Measurements from ENCODE around the gene PLEKHG4. TPM values are rescaled to one million over a fixed set of nuclear protein-coding genes. Genes with fewer than 3 reads are reported as not detected.

PLEKHG4 gene
- total RNA-seq, 2 experiments from 2014 or later, result 17.3 to 20.8 TPM

DNA sequence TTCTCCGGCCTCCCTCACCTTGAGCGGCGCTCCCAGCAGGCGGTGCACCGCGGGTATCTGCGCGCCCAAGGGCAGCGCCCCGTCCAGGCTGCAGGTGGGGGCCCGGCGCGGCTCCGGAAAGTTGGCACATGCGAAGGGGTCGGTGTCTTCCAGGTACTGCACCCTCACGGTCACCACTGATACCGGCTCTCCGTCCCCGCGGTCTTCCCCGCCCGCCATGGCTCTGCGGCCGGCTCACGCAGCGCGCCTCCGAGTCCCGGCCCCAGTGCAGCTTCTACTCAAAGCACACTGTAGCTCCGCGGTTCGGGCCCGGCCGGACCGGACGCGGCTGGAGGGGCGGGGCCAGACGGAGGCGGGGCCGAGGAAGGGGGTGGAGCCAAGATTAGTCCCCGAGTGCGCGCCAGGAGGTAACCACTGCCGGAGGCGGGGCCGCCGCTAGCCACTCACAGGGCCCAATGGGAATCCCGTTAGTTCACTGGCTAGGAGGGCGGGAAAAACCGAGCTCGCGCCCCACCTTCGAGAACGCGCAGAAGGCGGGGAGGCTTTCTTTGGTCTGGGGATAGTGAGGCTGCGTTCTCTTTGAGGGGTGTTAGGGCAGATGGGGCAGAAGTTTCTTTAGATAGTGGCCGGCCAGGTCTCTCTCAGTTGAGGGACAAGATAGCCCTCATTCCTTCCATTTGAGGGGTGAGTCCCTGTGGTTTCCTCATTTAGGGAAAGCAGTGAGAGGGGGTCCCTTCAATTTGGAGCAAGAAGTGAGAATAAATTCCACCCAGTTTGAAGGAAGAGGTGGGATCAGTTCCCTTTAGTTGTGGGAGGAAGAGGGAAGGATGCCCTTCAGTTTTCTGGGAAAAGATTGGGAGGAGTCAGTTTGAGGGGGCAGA lies 31.9 kb upstream of the PLEKHG4 start, which contains the start of gene FHOD1:
Gene FHOD1 (minus strand): TSS at position 290 of the 881 bp plus-strand sequence. CDS start 71 bp downstream, at position 219.
- Mint-ChIP-seq H3K9me3 (no peaks in the 10 kb centered on the region), H3K27me3 (no peaks in the 10 kb centered on the region), H3K4me3 (peak within 1 kb of the TSS; percentile 89), H3K36me3 (ENCODE audit: low read depth) (peaks cover 2% of the 10 kb centered on the region), H3K4me1 (ENCODE audit: low read depth) (peaks cover 47% of the 10 kb centered on the region), H3K27ac (peak within 1 kb of the TSS; percentile 89)
- POLR2A ChIA-PET, result interaction anchor here (0.9 to 10.0 kb wide), 8 partner anchors 8 to 219 kb away, joined by 3 to 123 read pairs (median 4); partner anchors contain the start of gene TMEM208
- TF ChIP-seq, protein P1, sequence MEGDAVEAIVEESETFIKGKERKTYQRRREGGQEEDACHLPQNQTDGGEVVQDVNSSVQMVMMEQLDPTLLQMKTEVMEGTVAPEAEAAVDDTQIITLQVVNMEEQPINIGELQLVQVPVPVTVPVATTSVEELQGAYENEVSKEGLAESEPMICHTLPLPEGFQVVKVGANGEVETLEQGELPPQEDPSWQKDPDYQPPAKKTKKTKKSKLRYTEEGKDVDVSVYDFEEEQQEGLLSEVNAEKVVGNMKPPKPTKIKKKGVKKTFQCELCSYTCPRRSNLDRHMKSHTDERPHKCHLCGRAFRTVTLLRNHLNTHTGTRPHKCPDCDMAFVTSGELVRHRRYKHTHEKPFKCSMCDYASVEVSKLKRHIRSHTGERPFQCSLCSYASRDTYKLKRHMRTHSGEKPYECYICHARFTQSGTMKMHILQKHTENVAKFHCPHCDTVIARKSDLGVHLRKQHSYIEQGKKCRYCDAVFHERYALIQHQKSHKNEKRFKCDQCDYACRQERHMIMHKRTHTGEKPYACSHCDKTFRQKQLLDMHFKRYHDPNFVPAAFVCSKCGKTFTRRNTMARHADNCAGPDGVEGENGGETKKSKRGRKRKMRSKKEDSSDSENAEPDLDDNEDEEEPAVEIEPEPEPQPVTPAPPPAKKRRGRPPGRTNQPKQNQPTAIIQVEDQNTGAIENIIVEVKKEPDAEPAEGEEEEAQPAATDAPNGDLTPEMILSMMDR (IDR thresholded peaks at IDR 0.05), result no peak
- ATAC-seq (peak; percentile 72), DNase-seq (peak; percentile 99)
- CTCF ChIA-PET, result interaction anchor here (0.9 to 1.9 kb wide), 7 partner anchors 9 to 152 kb away, joined by 3 to 6 read pairs (median 3); partner anchors contain the start of gene E2F4
- intact Hi-C loops (cut with micrococcal nuclease), result no loop called here

DNA sequence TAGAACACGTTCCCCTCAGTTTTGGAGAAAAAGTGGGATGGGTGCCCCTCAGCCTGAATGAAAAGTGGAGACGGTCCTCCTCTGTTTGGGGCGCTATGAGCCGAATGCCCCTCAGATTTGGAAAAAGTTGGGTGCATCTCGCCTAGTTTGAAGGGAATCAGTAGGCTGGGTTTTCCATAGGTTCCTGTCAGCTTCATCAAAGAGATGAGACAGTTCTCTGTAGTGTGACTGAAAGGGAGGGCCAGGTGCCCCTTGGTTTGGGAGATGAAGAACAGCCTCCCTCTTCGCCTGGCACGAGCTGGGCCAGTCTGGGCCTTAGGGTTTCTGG lies 31.3 kb upstream of the PLEKHG4 start:
- Mint-ChIP-seq H3K4me3 (peak overlapping the region; percentile 89), H3K36me3 (ENCODE audit: low read depth) (peaks cover 2% of the 10 kb centered on the region), H3K9me3 (no peaks in the 10 kb centered on the region), H3K27me3 (no peaks in the 10 kb centered on the region), H3K27ac (peak overlapping the region; percentile 86), H3K4me1 (ENCODE audit: low read depth) (peaks cover 44% of the 10 kb centered on the region)
- intact Hi-C loops (cut with micrococcal nuclease), result no loop called here
- CTCF ChIA-PET, result interaction anchor here (0.6 to 2.3 kb wide), 8 partner anchors 9 to 152 kb away, joined by 3 to 7 read pairs (median 3); partner anchors contain the start of genes KCTD19 and LRRC36
- DNase-seq (no peak), ATAC-seq (no peak)
- TF ChIP-seq, protein P1 (IDR thresholded peaks at IDR 0.05), result no peak
- POLR2A ChIA-PET, result interaction anchor here (0.9 to 10.0 kb wide), 8 partner anchors 9 to 220 kb away, joined by 3 to 123 read pairs (median 3); partner anchors contain the start of gene TMEM208

DNA sequence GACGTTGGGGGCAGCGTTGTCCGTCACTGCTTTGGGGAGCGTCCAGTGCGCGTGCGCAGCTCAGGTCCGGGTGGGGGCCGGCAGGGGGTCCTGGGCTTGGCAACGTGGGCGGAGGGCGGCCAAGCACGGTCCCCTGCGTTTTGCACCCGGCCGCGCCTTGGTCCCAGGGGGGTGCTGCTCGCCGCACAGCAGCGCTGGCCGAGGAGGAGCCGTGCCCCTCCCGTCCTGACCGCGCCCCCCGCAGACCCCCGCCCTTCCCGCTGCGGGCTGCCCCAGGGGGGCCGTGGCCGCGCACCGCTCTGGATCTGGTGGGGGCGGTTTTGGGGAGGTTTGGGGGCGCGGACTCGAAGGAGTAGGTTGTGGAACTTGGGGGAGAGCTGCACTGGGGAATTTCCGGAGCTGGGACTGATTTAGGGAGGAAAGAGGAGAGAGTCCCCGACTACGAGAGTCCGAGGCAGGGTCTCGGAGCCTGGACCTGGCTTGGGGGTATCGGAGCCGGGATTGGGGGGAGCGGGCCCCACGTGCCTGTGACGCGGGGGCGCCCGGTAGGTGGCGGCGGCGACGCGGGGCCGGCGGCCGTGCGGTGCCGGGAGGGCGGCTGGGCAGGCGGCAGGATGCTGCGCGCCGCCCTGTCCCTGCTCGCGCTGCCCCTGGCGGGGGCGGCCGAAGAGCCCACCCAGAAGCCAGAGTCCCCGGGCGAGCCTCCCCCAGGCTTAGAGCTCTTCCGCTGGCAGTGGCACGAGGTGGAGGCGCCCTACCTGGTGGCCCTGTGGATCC lies 30.7 kb upstream of the PLEKHG4 start, which contains the start of gene SLC9A5:
Gene SLC9A5 (plus strand): TSS at position 579 of the 777 bp plus-strand sequence. CDS start 36 bp downstream, at position 615.
- H3K27ac Mint-ChIP-seq, result peak within 1 kb of the TSS; percentile 86
- DNase-seq, result peak; percentile 39
- H3K9me3 Mint-ChIP-seq, result no peaks in the 10 kb centered on the region
- H3K4me1 Mint-ChIP-seq (ENCODE audit: low read depth), result peaks cover 41% of the 10 kb centered on the region
- CTCF ChIA-PET, result interaction anchor here (0.6 to 2.3 kb wide), 11 partner anchors 10 to 233 kb away, joined by 3 to 7 read pairs (median 3); partner anchors contain the start of genes KCTD19, LRRC36 and TMEM208
- no peaks in the 10 kb centered on the region for H3K27me3 Mint-ChIP-seq
- TF ChIP-seq, protein P1 (IDR thresholded peaks at IDR 0.05), result peak; percentile 26
- no peak for ATAC-seq
- POLR2A ChIA-PET, result interaction anchor here (0.9 to 10.0 kb wide), 9 partner anchors 10 to 221 kb away, joined by 3 to 123 read pairs (median 3); partner anchors contain the start of gene TMEM208
- H3K4me3 Mint-ChIP-seq, result peak within 1 kb of the TSS; percentile 89
- peaks cover 2% of the 10 kb centered on the region for H3K36me3 Mint-ChIP-seq (ENCODE audit: low read depth)
- intact Hi-C loops (cut with micrococcal nuclease), result no loop called here

GRCh38 chr16:67249178-67250044 lies 29.9 kb upstream of the PLEKHG4 start:
- Mint-ChIP-seq H3K4me3 (peak overlapping the region; percentile 89), H3K4me1 (ENCODE audit: low read depth) (peaks cover 34% of the 10 kb centered on the region), H3K27ac (peak overlapping the region; percentile 56), H3K27me3 (no peaks in the 10 kb centered on the region), H3K36me3 (ENCODE audit: low read depth) (peaks cover 2% of the 10 kb centered on the region), H3K9me3 (no peaks in the 10 kb centered on the region)
- intact Hi-C loops (cut with micrococcal nuclease), result no loop called here
- DNase-seq, result no peak
- POLR2A ChIA-PET, result interaction anchor here (1.0 to 10.0 kb wide), 6 partner anchors 10 to 39 kb away, joined by 3 to 123 read pairs (median 4); partner anchors contain the start of gene TMEM208
- CTCF ChIA-PET, result interaction anchor here (0.9 to 2.3 kb wide), 10 partner anchors 9 to 232 kb away, joined by 3 to 7 read pairs (median 3); partner anchors contain the start of gene TMEM208
- TF ChIP-seq, protein P1 (IDR thresholded peaks at IDR 0.05), result no peak
- no peak for ATAC-seq

Measured in activated CD8-positive, alpha-beta T cell treated with anti-CD3 and anti-CD28 coated beads for 36 hours (primary cell).